WI38 (cell line): ENCODE data around the gene IKZF4.

Source experiments
- H3K4me3 ChIP-seq: 2 replicates; pipeline ENCODE4 v1.5.1; 2011; ENCODE audit warnings: low read depth, mild to moderate bottlenecking, control low read depth, low read length
- TF ChIP-seq, protein P1 (sequence below): IDR thresholded peaks from 2 replicates; pipeline ENCODE4 v1.5.1; 2012; ENCODE audit warnings: low read depth, mild to moderate bottlenecking, control low read depth, low read length

Gene IKZF4

DNA sequence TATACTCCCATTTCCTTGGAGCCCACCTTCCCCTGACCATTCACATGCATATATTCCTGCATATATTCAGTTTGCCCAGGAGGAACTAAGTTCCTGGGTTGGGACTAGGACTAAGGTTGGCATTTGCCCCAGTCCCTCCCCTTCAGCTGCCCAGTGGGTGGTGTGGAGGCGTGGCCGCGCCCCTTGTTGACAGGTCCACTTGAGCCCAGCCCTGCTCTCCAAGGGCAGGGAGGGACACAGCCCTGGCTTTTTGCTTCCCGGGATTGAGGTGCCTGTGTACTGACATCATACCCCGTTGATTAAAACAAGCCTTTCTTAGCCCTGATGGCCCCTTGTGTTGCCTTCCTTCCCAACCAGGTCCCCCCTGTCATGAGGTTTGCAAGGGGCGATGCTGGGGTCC is 66.4 kb downstream of the IKZF4 start:
- TF ChIP-seq, protein P1, sequence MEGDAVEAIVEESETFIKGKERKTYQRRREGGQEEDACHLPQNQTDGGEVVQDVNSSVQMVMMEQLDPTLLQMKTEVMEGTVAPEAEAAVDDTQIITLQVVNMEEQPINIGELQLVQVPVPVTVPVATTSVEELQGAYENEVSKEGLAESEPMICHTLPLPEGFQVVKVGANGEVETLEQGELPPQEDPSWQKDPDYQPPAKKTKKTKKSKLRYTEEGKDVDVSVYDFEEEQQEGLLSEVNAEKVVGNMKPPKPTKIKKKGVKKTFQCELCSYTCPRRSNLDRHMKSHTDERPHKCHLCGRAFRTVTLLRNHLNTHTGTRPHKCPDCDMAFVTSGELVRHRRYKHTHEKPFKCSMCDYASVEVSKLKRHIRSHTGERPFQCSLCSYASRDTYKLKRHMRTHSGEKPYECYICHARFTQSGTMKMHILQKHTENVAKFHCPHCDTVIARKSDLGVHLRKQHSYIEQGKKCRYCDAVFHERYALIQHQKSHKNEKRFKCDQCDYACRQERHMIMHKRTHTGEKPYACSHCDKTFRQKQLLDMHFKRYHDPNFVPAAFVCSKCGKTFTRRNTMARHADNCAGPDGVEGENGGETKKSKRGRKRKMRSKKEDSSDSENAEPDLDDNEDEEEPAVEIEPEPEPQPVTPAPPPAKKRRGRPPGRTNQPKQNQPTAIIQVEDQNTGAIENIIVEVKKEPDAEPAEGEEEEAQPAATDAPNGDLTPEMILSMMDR = no peak
- no peak overlapping the region for H3K4me3 ChIP-seq
